IPS-20b (cell line): ENCODE measurements around the gene RNASET2.
"Not testable (repeated sequence)": the region's sequence is repeated elsewhere in the genome, so short reads cannot be mapped to it uniquely, and the experiment has no call there.

Source experiments
- H3K27ac ChIP-seq: one replicate; pipeline ENCODE4 v1.5.1; 2013; ENCODE audit warnings: low read length
- H3K27me3 ChIP-seq: 2 replicates; pipeline ENCODE4 v1.6.1; 2013; ENCODE audit warnings: mild to moderate bottlenecking, low read length, inconsistent platforms; ENCODE audit not compliant: insufficient read depth
- H3K36me3 ChIP-seq: 2 replicates; pipeline ENCODE4 v1.6.1; 2013; ENCODE audit warnings: low read depth, mild to moderate bottlenecking, inconsistent platforms, low read length, moderate library complexity; ENCODE audit not compliant: insufficient read depth
- H3K4me1 ChIP-seq: 2 replicates; pipeline ENCODE4 v1.6.1; 2013; ENCODE audit warnings: mild to moderate bottlenecking, control low read depth, inconsistent platforms, low read length, moderate library complexity; ENCODE audit not compliant: insufficient read depth
- H3K4me3 ChIP-seq: 2 replicates; pipeline ENCODE4 v1.5.1; 2013; ENCODE audit warnings: mild to moderate bottlenecking, low read length, inconsistent platforms
- H3K9ac ChIP-seq: 2 replicates; pipeline ENCODE4 v1.6.1; 2013; ENCODE audit warnings: low read depth, mild to moderate bottlenecking, inconsistent platforms, low read length, moderate library complexity
- H3K9me3 ChIP-seq: 2 replicates; pipeline ENCODE4 v1.6.1; 2013; ENCODE audit warnings: mild to moderate bottlenecking, low read depth, low read length, inconsistent platforms; ENCODE audit not compliant: insufficient read depth

The RNASET2 gene

GRCh38 chr6:166952567-166953486, 3.5 kb downstream of the RNASET2 start:
- Histone ChIP-seq H3K4me1 (peaks cover 16% of the 10 kb centered on the region; the same call in 1 of the 2 replicates), H3K9me3 (no peaks in the 10 kb centered on the region), H3K27me3 (peaks cover 21% of the 10 kb centered on the region), H3K9ac (no peak overlapping the region), H3K36me3 (0 out of 2 replicates have a peak, but pooled peaks cover 4% of the 10 kb centered on the region), H3K4me3 (no peak overlapping the region), H3K27ac (no peak overlapping the region)

GRCh38 chr6:166952121-166952520, 4.2 kb downstream of the RNASET2 start:
- H3K4me3 ChIP-seq = no peak overlapping the region
- no peaks in the 10 kb centered on the region for H3K9me3 ChIP-seq
- 0 out of 2 replicates have a peak, but pooled peaks cover 4% of the 10 kb centered on the region for H3K36me3 ChIP-seq
- no peak overlapping the region for H3K27ac ChIP-seq
- peaks cover 14% of the 10 kb centered on the region for H3K27me3 ChIP-seq
- no peak overlapping the region for H3K9ac ChIP-seq
- H3K4me1 ChIP-seq = peaks cover 12% of the 10 kb centered on the region; the same call in 1 of the 2 replicates

GRCh38 chr6:166951670-166952060, 4.7 kb downstream of the RNASET2 start:
- H3K4me3 ChIP-seq = no peak overlapping the region
- H3K9me3 ChIP-seq = no peaks in the 10 kb centered on the region
- H3K9ac ChIP-seq = no peak overlapping the region
- peaks cover 10% of the 10 kb centered on the region for H3K27me3 ChIP-seq
- 0 out of 2 replicates have a peak, but pooled peaks cover 4% of the 10 kb centered on the region for H3K36me3 ChIP-seq
- H3K4me1 ChIP-seq = peaks cover 12% of the 10 kb centered on the region; the same call in 1 of the 2 replicates
- no peak overlapping the region for H3K27ac ChIP-seq

GRCh38 chr6:166950892-166951669, 5.3 kb downstream of the RNASET2 start:
- not testable (repeated sequence) for H3K27me3 ChIP-seq, H3K27ac ChIP-seq, H3K36me3 ChIP-seq, H3K9me3 ChIP-seq, H3K9ac ChIP-seq, H3K4me3 ChIP-seq
- H3K4me1 ChIP-seq = peaks cover 12% of the 10 kb centered on the region; the same call in 1 of the 2 replicates

- no peak overlapping the region for H3K27ac ChIP-seq
- peaks cover 12% of the 10 kb centered on the region; the same call in 1 of the 2 replicates for H3K36me3 ChIP-seq
- H3K4me1 ChIP-seq = peaks cover 10% of the 10 kb centered on the region; the same call in 1 of the 2 replicates
- no peak overlapping the region for H3K4me3 ChIP-seq
- H3K9ac ChIP-seq = no peak overlapping the region
- H3K9me3 ChIP-seq = no peaks in the 10 kb centered on the region
- peaks cover 5% of the 10 kb centered on the region for H3K27me3 ChIP-seq
Measured at GRCh38 chr6:166950443-166950821, 5.9 kb downstream of the RNASET2 start.

GRCh38 chr6:166949528-166950442, 6.6 kb downstream of the RNASET2 start:
- H3K9me3 ChIP-seq = no peaks in the 10 kb centered on the region
- H3K27ac ChIP-seq = no peak overlapping the region
- H3K9ac ChIP-seq = no peak overlapping the region
- no peak overlapping the region for H3K4me3 ChIP-seq
- H3K36me3 ChIP-seq = peaks cover 12% of the 10 kb centered on the region; the same call in 1 of the 2 replicates
- peaks cover 10% of the 10 kb centered on the region; the same call in 1 of the 2 replicates for H3K4me1 ChIP-seq
- no peaks in the 10 kb centered on the region for H3K27me3 ChIP-seq

GRCh38 chr6:166948724-166949123, 7.6 kb downstream of the RNASET2 start:
- H3K9me3 ChIP-seq, H3K4me1 ChIP-seq, H3K9ac ChIP-seq, H3K4me3 ChIP-seq, H3K27me3 ChIP-seq, H3K27ac ChIP-seq: not testable (repeated sequence)
- peaks cover 12% of the 10 kb centered on the region; the same call in 1 of the 2 replicates for H3K36me3 ChIP-seq

- Histone ChIP-seq H3K27ac (no peak overlapping the region), H3K4me3 (no peak overlapping the region), H3K9ac (no peak overlapping the region), H3K36me3 (peaks cover 12% of the 10 kb centered on the region; the same call in 1 of the 2 replicates), H3K4me1 (peaks cover 10% of the 10 kb centered on the region; the same call in 1 of the 2 replicates), H3K9me3 (no peaks in the 10 kb centered on the region), H3K27me3 (no peaks in the 10 kb centered on the region)
Measured at GRCh38 chr6:166947251-166947650, 9.1 kb downstream of the RNASET2 start.

- no peaks in the 10 kb centered on the region for H3K27me3 ChIP-seq
- H3K36me3 ChIP-seq = peaks cover 10% of the 10 kb centered on the region; the same call in 1 of the 2 replicates
- H3K9ac ChIP-seq = no peak overlapping the region
- H3K4me3 ChIP-seq = no peak overlapping the region
- H3K9me3 ChIP-seq = no peaks in the 10 kb centered on the region
- H3K27ac ChIP-seq = no peak overlapping the region
- H3K4me1 ChIP-seq = peaks cover 10% of the 10 kb centered on the region; the same call in 1 of the 2 replicates
Measured at GRCh38 chr6:166946125-166946524, 10.2 kb downstream of the RNASET2 start.

- H3K4me1 ChIP-seq = peaks cover 3% of the 10 kb centered on the region; the same call in 1 of the 2 replicates
- peaks cover 8% of the 10 kb centered on the region; the same call in 1 of the 2 replicates for H3K36me3 ChIP-seq
- H3K27ac ChIP-seq = no peak overlapping the region
- H3K9ac ChIP-seq = no peak overlapping the region
- no peak overlapping the region for H3K4me3 ChIP-seq
- no peaks in the 10 kb centered on the region for H3K9me3 ChIP-seq
- no peaks in the 10 kb centered on the region for H3K27me3 ChIP-seq
Measured at GRCh38 chr6:166944666-166945256, 11.6 kb downstream of the RNASET2 start.
